Peyer's patch (tissue), 4 donors: Measurements from ENCODE around the gene SEC24D.

Experiments
- CTCF ChIP-seq, 6 experiments: fragments of 450-650 bp in 4 of 6; fragments of 200-600 bp in 2 of 6; sonication (generic) in 1 of 6; IDR thresholded peaks; one replicate each; pipeline ENCODE4 v1.5.1; 2017 to 2019; ENCODE audit warnings: antibody characterized with exemption in 6 of 6, mild to moderate bottlenecking in 3 of 6, moderate library complexity in 1 of 6
- POLR2A ChIP-seq, 2 donors: fragments of 450-650 bp; IDR thresholded peaks; one replicate each; pipeline ENCODE4 v1.5.1; 2017; ENCODE audit warnings: antibody characterized with exemption in 2 of 2, mild to moderate bottlenecking in 2 of 2, moderate library complexity in 2 of 2

- TF ChIP-seq CTCF (IDR thresholded peaks at IDR 0.05) (no peak), POLR2A (IDR thresholded peaks at IDR 0.05) (no peak)
Measured at GRCh38 chr4:118753685-118754084, 82.2 kb downstream of the SEC24D start.
